Stimulated activated CD8-positive, alpha-beta memory T cell treated with anti-CD3 and anti-CD28 coated beads, Interleukin-15, amount 100 ng/mL, for 24 hours (primary cell): ENCODE data around the gene B3GALT2.

Source experiments
- DNase-seq: peaks from one replicate; pipeline ENCODE4 v3.0.0-alpha.2; 2020; ENCODE audit warnings: low read depth

Gene B3GALT2

DNA sequence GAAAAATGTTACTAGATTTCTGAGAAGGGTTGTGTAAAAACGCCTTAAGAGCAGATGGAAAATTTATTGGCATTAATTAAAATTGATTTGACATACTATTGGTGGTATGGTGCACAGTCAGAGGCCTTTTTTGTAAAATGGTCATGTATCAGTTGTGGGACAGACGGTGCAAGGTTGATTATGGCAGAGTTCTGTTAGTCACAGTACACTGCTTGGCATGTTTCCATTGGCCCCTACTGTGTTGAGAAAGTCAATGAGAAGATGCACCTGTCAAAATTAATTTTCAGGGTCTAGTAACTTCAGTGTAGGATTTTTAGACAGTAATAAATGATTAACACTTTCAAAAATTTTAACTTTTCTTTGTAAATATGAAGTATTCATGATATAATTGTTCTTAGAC lies 4.4 kb downstream of the B3GALT2 start:
- no peak for DNase-seq

DNA sequence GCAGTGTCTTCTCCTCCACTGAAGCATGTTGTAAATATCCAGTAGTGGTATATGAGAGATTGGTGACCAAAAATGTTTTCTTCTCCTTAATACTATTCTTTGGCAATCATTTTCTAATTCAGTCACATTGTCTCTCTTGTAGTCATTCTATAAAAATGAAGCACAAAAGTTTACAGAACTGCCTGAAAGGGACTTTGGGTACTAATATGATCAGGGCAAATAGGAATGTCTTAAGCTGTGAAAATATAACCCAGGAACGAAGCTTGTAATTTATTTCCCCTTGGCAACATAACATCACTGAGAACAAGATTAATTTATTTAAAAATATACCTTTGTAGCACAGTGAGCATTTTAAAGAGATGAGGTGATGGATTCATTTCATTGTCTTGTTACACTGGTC lies 4.9 kb downstream of the B3GALT2 start:
- no peak for DNase-seq

DNA sequence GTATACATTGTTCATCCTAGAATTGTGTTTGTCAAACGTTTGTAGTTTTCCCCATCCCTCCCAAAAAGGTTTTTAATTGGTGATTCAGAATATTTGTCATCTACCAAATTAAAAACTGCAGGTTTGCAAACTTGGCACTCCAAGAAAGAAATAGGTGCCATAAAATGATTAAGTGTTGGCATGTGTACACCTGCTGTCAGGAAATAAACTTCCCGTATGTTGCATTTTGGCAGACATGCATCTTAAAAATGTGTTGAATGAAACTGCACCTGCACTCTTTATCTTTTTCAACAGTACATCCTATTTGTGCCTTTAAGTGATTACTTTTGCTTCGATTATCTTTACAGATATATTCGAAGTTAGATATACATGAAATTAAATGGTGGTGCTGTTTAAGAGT lies 7.3 kb downstream of the B3GALT2 start:
- DNase-seq = no peak

GRCh38 chr1:193176788-193177187 lies 9.6 kb downstream of the B3GALT2 start:
- no peak for DNase-seq

- DNase-seq = no peak
Measured at GRCh38 chr1:193176113-193176512, 10.3 kb downstream of the B3GALT2 start.

DNA sequence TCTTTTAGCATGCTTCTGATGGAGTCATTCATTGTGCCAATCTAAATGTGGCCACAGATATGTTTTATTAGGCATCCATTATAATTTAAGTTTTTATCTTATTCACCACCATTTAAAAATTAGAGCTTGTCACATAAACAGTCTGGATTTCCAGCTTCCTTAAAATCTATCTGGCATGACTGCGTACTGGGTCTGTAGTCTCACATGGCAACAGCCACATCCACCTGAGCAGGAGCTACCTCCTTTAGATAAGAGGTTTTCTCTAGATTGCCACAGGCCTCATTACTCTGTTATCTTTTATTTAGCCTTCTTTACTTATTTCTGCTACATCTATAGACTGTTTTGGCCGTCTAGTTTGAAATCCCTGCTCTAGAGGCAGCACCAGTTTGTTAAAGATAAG lies 29.1 kb downstream of the B3GALT2 start:
- DNase-seq = no peak

- no peak for DNase-seq
Measured at GRCh38 chr1:193156822-193157142, 29.6 kb downstream of the B3GALT2 start.

DNA sequence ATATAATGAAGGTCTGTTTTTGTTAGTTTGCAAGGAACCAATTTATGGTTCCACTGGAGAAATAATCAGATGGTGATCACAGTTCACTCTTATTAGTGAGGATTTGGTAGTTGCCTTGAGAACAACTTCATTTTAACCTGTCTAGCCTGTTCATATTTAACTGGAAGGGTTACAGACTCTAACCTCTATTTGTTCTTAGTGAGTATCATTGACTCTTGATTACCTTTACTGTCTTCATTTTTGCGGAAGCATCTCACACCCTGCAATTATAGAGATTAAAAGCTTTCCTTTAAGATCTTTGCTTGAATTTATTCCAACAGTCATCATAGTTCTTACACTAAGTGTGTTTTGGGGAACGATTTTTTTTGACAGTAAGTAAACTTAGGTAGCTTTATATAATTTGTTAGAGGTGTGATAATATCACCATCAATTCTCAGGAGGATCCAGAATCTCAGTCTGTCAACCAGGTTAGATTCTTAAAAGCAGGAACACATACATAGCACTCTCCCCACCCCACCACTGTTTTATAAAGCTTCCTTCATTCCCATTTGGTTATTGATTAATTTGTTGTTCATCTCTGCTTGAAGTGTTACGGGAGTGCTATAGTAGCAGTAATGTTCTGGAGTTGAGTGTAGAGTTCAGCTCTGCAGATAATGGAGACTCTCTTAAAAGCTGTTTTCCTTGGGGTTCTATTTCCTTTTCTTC lies 30.1 kb downstream of the B3GALT2 start:
- DNase-seq = no peak

DNA sequence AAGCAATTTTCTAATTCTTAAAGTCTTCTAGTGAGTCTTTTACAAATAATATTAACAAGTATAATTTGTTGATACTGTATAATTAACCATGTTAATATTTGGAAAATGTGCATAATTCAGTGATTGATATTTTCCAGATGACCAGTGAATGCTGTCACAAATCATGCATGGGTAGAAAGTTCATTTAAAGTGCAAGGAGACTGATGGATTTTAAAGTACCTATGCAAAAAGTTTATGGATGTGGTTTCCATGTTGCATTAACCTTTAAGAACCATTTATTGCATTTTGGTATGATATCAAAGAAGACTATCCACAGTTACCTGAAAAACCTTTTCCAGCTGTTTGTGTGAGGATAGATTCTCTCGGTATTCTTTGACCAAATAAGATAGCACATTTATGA lies 41.4 kb downstream of the B3GALT2 start:
- no peak for DNase-seq

DNA sequence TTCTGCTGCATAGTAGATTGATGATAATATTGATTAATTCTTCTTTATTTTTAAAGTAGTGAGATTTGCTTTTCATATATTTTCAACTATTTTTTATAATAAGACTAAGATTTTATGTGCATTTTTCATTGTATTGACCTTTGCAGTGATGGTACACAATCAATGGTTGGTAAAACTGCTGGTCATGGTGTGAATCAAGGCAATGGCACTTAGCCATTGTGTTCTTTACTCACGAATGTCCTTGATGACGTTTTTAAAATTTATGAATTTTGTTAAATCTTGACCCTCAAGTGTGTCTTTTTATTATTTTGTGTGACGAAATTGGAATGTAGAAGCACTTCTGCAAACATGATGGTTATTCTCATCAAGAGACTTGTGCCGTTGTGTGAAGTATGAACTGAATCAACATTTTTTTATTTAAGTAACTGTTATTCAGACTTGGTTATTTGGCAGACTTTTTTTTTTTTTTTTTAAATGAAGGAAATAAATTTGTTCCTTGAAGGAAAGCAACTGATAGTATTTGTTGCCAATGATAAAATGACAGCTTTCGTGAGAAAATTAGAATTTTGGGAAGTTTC lies 42.0 kb downstream of the B3GALT2 start:
- DNase-seq = no peak

DNA sequence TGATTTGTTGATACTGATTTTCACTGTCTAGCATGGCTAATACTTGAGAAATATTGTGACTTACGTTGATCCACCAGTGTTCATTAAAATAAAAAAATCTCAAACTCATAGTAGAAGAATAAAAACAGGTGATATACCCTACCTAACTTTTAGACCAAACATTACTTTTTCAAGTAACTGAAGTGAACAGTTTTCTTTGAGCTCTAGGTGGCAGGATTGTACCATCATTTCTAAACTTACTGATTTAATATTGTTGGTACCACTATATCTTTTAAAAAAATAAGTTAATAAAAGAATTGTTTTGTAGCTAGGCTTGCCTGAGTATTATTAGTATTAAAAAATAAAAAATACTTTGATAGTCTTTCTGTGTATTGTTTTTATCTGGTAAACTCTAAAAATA lies 43.1 kb downstream of the B3GALT2 start:
- no peak for DNase-seq

DNA sequence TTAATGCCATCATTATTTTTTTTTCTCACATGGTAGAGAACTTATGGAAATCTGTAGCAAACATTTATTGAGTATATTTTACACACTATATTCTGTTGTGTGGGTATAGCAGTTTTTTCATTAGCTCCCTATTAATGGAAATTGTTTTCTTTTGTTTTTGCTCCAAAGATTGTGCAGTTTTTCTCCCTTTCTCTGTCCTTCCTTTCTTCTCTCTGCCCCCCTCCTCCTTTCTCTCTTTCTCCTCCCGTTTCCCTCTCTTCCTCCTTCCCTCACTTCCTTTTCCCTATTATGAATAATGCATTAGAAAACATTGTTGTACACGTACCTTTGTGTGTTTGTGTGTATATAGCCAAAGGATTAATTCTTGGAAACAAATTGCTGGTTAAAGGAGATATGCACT lies 44.0 kb downstream of the B3GALT2 start:
- no peak for DNase-seq

- no peak for DNase-seq
Measured at GRCh38 chr1:193141804-193142203, 44.6 kb downstream of the B3GALT2 start.

DNA sequence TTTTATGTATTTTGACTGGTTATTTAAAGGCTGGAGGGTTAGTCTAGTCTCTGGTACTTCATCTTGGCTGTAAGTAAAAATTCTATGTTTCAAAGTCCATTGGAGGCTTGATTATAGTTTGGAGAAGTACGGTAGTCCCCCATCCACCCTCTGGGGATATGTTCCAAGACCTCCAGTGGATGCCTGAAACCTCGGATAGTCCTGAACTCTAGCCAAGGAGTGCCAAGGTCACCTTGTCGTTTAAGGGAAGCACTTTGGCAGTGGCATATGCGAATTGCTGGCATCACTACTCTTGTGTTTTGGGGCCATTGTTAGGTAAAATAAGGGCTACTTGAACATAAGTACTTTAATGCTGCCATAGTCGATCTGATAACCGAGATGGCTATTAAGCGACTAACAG lies 46.2 kb downstream of the B3GALT2 start:
- DNase-seq = no peak

DNA sequence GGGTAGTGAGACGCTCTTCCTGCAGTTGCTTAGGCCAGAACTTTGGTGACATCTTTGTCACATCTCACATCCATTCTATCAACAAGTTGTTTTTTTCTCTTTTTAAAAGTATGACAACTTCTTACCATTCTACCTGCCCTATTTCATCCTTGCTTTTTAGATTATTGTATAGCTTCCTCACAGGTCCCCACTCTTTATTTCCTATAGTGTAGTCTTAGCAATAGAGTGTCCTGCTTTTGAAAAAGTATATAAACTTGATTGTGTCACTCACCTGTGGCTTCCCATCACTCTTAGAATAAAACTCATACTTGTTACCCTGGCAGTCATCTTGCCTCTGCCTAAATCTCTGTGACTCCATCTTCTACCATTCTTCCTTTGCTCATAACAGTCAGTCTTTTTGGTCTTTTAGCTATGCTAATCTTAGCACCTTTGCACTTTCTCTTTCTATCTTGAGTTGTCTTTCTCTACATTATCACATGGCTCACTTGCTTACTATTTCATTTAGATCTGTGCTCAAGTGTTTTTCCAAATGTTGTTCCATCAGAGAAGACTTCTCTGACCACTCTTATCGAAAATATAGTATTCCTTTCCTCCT lies 55.0 kb downstream of the B3GALT2 start:
- DNase-seq = no peak
